Kidney tubule cell (primary cell): ENCODE data around the gene ABCG1.

Experiments used
- DNase-seq: peaks from one replicate; pipeline ENCODE4 v3.0.0-alpha.2; 2018; ENCODE audit warnings: low spot score

The ABCG1 gene

DNA sequence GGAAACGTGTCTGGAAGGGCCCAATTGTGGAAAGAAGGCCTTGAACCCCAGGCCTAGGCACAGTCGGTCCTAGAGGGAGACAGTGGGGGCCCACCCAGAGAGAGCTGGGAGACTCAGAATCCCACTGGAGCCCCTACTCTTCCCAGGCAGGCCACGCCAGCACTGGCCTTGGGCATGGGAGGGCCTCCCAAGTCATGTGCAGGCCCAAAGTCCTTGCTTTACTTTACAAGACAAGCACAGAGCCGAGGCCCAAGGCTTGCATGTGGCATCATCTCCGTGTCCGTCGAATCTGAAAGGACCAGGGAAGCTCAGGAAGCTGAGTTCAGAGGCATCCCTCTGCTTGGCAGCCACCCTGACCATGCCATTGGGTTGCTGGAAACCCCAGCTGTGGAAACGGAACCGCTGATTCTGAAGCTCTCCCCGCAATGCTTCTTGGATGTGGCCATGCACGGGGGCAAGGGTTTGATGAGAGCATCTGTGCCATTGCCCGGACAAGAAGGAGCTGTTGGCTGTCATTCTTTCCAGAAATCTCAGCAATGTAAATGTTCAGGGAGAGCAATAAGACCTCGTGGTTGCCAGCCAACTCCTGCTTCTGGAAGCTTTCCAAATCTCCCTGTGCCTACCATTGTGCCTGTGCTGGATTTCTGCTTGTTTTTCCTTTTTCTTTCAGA is 32.8 kb downstream of the ABCG1 start:
- DNase-seq: no peak

DNA sequence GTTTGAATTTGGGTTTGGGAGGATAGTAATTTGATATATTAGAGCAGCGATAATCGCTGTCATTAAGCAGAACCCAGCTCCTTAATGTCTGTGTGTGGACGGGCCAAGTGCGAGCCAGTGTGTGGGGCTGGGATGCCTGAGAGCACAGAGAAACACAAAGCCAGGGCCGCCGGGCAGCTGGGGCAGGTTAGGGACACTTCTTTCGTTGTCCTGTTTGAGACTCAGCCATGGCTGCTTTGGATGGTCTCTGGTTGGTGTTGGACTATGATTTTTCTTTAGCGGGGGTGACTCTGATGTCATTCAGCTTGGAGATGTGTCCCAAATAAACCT is 33.4 kb downstream of the ABCG1 start:
- no peak for DNase-seq

DNA sequence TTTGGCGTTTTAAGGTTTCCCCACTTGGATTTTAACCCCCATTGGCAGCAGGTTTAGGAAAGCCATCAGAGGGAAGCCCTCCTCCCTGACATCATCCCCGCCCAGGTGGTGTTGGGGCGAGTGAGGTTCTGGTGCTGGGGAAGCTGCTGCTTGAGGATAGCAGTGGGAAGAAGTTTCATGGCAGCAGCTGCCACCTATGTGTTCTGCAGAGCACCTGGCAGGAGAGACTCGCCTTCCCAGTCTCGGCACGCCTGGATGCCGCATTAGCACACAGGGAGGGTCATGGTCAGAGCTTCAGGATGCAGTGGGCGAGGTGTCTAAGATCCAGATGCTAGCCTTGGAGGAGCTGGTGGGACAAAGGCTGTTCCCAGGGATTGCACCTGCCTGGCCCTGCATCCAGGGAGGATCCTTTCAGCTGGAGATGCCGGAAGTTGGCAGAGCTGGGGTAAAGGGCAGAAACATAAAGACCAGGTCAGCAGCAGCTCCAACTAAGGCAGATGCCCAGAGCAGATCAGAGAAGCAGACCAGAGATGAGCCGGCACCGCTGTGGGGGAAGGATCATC is 33.9 kb downstream of the ABCG1 start:
- DNase-seq: no peak

DNA sequence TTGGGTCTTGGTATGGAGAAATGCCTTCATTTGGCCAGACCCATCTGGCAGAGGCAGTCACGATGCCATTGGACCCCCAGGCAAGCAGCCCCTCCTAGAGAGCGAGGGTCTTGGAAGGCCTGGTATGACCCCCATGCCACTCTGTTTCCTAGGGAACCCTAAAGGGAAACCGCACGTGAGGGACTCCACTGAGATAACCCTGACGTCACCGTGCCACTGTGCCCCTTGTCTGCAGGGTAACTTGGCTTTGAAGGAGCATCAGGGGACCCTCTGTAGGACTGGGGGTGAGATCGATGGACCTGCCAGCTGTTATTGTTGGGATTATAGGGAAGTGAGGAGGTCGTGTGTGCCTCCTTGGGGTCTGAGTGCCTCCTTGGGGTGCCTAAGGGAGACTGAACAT is 34.5 kb downstream of the ABCG1 start:
- no peak for DNase-seq

DNA sequence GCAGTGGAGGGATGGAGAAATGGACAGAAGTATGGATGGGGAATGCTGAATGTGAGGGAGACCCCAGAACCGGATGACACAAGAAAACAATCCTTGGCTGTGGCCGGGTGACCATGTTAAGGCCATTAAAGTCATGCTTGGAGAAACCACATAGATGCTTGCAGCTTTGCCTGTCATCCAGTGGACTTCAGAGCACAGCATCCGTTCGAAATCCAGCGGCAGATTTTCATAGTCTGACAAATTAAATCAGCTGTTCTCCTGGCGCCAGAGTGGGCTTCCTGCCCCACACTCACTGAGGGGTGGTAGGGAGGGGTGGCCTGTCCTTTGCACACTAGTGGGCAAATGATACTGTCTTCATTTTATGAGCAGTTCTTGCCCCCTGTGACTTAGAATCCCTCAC is 35.1 kb downstream of the ABCG1 start:
- no peak for DNase-seq

DNA sequence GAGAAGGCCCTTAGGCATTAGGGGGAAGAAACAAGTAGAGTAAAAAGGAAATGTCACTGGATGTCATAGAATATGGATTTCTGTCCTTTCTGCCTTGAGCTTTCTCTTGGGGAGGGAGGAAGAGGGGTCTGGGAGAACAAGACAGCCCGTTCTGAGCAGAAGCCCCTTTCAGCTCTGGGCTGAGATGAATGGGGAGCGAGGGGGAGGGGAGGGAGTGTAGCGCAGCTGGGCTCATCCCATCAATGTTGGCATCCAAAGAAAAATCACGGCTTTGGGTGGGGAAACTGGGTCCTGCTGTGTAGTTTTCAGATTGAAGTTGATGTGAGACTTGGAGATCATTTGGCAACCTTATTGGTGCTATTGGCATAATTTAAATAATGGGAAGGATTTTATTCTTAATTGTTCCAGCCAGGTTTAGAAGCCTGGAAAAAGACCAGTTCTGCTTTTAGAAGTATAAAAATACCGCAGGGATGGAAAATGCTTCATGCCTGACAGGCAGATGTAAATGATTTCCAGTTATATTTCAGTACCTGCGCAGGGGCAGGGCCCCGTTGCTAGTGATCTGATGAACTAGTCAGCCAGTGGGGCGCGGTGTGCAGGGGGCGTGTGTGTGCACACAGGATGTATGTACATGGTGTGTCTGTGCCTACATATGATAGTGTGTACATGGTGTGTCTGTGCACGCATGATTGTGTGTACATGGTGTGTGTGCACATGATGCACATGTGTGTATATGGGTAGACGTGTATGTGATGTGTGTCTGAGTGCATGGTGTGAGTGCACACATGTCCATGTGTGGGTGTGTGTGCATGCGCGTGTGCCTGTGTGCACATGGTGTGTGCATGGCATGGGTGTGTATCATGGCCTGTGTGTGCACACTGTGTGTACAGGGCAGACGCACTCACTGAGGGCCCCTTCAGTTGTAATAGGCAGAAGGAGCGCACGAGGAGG is 36.0 kb downstream of the ABCG1 start:
- DNase-seq: no peak

DNA sequence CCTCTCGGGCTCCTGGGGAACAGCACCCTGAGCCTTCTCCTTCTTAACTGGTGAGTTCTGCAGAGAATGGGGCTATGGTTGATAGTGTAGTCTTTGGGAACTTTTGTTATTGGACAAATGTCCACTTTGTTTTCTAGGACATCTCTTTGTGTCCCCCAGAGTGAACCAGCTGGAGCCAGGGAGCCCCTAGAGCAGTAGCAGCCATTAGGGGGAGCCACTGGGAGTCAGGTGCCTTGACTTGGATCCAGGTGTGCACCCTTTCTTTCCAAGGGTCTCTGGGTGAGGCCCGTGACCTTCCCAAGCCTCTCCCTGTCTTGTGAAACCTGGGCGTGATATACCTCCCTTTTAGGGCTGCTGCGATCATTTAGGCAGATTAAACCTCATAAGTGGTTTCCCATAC is 36.9 kb downstream of the ABCG1 start:
- no peak for DNase-seq

DNA sequence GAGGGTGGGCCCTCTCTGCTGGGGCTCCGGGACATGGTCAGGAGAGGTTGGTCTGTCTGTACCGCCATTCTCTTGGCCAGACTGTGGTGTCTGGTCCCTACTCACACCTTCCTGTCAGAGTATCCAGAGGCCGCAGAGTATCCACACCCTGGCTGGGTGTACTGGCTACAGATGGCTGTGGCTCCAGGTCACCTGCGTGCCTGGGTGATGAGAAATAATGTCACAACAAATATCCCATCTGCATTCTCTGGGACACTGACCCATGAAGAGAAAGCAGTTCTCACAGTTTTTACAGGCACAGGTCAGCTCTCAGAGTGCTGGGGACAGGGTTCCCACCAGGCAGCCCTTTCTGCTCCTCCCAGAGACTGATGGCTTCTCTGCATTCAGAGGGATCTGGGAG is 37.4 kb downstream of the ABCG1 start:
- no peak for DNase-seq

DNA sequence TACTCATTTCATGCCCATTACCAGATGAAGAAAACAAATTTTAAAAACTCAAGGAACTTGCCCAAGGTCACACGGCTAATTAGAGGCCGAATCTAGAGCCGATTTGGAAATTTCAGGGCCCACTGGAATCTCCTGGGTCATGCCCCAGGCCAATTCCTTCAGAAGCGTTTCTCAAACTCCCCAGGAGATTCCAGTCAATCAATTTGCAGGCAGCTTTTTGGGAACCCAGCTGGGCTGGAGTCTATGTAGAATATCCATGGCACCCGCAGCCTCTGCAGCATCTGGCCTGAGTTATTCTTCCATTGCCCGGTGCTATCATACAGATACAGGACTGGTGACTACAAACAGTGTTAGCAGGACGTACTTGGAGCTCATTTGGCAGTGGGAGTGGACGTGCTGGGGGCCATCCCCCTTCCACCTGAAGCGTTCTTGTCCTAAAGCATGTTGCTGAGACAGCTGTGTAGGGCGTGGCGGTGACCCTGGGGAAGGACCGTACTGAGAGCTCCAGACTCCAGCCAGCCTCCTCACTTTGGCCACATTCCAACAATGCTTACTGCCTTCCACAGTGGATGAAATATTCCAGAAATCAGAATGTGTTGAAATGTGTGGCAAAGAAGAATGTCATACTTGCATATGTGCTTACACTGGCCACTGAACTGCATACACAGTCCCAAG is 38.3 kb downstream of the ABCG1 start:
- DNase-seq: no peak

DNA sequence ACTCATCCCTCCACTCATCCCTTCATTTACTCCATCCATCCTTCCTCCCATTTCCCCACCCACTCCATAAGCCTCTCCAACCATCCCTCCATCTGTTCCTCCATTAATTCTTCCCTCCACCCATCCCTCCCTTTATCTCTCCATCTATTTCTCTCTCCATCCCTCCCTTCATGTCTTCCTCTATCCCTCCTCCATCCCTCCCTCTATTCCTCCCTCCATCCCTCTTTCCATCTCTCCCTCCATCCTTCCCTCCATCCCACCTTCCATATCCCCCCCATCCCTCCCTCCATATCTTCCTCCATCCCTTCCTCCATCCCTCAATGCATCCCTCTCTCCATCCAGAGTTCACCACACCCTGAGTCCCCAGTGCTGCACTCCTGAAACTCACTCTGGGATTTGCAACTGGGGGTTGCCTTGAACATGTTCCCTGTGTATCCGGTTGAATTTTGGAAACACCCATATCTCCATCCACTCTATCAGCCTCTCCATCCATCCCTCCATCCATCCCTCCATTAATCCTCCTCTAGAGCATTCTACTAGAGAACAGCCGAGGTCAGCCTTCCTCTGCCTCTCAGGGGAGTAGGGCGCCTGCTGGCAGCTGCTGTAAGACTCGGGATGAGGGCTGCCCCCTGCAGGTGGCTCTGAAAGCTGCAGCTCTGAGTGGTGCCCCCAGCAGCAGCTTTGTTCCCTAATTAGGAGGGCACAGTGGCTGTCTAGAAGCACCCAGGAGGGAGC is 39.4 kb downstream of the ABCG1 start:
- peak; percentile 54 for DNase-seq

DNA sequence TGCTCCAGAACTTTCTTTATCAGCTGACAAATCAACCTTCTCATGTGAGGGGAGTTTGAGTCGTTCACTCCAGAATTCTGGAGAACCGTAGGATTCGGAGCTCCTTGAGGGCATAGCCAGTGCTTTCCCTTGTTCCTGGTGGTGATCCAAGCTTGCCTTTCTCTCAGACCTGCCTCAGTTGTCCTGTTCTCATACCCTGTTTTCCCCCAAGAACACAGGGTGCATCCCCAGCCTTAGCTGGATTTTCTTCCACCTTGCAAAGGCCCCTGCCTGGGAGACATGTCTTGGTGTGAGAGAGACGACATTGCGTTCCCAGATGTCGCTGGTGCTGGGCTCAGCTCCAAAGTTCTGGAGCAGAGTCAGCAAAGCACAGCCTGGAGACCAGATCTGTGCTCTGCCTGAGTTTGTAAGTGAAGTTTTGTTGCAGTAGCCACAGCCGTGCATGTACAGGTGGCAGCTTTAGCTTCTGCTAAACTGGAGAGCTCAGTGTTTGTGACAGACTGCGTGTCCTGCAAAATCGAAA is 40.0 kb downstream of the ABCG1 start:
- no peak for DNase-seq

DNA sequence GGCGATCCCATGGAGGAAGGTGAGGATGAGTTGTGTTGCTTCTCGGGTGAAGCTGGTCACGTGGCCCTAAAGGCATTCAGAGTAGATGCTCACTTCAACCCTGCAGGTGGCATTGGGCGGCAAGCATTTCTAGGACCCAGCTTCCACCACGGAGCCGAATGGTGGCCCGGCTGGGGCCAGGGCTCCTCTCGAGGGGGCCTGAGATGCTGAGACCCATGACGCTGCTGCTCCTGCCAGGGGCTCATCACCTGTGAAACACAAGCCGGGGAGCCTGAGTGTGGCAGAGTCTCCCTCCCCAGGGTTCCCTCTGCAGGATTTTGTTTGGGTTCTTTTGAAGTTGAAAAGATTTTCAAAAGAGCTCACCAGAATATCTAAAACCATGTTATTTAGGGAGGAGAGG is 41.2 kb downstream of the ABCG1 start:
- DNase-seq: no peak

DNA sequence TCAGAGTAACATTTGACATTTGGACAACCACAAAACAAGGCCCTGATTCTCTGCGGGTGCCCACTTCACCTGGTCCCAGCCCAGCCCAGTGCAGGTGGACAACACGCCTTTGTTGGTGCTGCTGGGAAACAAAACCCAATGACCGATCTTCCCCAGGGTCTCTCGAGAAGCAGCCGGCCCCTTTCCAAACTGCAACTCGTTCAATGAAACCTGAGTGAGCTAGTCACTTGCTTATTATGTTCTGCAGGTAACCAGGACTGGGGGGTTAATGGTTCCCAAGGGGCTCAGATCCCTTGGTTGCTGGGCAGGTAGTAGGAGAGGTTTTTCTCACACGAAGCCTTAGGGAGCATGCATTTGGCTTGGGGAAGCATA is 42.9 kb downstream of the ABCG1 start:
- DNase-seq: no peak

DNA sequence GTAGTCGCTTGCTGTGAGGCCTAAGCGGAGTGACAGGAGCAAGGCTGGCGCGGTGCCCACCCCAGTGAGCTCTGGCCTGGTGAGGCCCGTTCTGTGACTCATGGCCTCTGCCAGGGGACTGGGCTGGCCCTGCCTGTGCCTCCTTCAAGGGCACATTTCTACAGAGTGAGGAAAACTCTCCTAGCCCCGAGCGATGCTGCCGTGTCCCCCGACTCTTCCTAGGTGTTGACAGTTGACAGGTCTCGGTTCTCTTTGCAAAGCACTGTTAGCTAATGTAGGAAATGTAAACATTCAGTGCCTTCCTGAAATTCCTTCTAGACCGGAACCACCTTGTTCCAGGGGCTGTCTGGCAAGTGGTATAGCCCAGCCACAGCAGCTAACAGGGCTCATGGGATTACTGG is 43.9 kb downstream of the ABCG1 start:
- peak; percentile 65 for DNase-seq

DNA sequence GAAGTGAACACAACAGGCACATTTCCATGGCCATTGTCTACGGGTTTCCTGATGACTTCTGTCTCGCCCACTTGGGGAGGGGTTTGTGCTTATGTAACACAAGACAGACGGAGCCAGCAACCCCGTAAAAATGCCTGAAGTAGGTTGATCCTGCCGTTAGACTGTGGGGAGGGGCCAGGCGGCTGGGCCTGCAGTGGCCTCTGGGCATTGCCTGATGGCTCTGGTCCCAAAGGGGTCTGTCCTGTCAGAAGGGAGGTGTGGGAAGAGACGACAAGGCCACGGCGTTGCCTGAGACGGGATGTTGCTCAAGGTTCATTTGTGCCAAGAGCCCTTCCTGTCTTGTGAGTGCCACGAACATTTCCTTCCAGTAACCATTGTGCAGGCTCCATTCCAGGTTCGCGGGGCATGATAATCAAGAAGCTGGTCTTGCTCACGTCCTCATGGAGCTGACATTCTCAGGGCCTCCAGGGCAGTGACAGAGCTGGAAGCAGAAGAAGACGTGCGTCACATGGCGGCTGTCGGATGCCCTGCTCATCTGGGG is 44.7 kb downstream of the ABCG1 start:
- DNase-seq: no peak

DNA sequence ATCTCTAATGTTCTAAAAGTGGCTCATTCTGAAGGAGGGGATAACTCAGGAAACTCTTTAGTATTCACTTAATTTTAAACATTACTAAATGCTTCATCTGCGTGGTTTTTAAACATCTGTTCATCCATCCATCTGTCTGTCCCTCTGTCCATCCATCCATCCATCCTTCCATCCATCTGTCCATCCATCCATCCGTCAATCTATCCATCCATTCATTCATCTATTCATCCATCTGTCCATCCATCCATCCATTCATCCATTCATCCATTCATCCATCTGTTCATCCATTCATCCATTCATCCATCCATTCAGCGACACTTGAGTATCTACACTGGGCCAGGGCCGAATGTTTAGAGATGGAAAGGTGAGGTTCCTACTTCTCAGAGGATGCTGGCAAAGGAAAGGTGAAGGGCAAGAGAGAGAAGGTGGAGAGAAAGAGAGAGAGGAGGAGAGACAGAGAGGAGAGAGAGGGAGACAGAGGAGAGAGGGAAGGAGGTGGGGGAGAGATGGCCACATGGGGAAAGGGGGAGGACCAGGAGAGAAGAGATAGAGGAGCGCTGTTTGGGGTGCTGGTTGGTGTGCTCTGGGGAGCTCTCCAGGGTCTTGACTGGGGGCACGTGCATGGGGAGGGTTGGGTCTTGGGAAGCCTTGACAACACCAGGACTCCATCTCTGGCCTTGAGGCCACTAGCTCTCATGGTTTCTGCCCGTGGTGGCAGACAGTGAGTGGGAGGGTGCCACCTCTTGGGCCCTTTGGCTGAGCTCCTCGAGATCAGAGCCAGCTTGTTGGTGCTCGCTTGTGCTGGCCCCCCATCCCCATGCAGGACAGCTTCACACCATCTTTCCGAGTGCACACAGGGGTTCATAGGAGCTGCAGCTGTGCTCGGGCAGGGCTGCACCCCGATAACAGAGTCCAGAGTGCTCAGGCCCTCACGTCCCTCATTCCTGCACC is 45.6 kb downstream of the ABCG1 start:
- no peak for DNase-seq

DNA sequence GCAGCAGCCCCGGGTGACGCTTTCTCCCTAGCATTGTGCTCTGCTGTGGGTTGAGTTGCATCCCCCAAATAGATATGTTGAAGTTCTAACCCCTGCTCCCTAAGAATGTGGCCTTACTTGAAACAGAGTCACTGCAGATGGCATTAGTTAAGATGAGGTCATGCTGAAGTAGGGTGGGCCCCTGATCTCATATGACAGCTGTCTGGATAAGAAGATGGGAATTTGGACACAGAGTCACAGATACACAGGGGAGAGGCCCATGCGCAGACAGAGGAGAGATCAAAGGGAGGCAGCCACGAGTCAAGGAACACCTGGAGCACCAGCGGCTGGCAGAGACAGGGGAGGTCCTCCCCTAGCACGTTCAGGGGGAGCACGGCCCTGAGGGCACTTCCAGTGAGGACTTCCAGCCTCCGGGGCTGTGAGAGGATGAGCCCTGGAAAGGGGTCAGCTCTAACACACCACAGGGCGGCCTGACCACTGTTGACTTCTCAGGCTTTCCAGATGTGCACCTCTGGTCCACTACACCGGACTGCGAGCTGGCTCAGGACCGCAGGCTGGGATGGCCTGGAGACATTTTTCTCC is 46.4 kb downstream of the ABCG1 start:
- no peak for DNase-seq

DNA sequence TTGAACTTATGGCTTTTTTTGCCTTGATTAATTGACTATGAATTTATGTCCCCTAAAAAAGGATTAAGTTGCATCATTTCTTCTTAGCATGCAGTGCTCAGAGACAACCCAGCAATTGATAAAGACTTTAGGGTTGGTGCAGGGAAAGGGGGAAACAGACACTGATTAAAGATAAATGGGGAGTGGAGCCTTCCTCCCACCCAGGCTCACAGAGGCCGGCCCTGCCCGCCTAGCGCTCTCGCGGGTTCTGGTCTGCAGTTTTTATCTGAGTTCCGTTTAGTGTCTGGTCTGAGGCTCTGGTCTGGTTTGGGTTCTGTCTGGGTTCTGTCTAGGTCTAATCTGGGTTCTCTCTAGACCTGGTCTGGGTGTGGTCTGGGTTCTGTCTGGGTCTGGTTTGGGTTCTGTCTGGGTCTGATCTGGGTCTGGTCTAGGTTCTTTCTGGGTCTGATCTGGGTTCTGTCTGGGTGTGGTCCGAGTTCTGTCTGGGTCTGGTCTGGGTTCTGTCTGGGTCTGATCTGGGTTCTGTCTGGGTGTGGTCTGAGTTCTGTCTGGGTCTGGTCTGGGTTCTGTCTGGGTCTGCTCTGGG is 48.1 kb downstream of the ABCG1 start:
- no peak for DNase-seq

DNA sequence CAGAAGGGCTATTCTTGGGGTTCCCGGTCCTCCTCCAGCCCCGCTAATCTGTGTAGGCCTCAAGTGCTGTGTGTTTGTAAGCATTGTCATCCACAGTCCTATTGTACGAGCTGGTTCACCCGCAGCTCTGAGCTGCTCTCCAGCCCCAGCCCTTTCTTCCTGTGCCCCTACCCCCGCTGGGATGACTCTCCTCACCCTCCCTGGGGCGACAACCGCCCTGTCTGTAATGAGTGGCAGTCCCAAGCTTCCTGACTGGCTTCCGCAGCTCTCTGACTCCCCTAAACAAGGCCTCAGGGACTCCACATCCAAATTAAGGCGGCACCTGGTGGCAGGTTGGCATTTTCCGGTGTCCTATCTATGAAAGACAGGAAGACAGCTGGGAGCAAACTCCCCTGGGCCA is 50.4 kb downstream of the ABCG1 start:
- DNase-seq: no peak

DNA sequence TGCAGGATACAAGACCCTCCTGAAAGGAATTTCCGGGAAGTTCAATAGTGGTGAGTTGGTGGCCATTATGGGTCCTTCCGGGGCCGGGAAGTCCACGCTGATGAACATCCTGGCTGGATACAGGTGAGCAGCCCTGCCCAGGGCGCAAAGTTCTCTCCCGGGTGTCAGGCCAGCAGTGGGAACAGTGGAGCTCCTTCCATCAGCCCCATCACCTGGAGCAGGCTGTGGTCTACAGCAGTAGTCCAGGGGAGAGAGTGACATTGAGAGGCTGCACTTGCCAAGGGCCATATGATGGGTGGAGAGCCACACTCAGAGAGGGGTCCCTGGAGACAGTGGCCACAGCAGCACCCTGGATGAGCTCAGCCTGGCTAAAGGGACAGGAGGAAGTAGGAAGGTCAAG is 52.1 kb downstream of the ABCG1 start:
- DNase-seq: no peak
